ENCODE measurements around the gene ZNF774.

DNA sequence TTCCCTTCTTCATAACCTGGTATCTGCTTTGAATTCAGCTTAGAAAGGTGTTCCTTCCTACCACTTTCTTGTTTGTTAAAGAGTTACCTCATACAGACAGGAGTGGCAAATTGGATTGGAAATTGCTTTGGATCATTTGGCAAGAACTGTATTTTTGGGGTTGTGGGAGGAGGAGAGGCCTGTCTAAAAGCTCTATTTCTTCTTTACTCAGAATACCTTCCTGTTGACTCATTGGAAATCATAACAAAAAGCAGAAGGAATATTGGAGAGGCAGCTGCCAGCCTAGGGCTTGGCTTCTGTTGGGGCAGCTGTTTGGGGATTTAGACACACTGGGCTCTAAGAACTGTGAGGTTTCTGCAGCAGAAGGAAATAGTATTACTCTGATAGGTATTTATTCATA is 50.1 kb downstream of the ZNF774 start:
- TF ChIP-seq ZNF274 (IDR thresholded peaks at IDR 0.05; ENCODE audit: low read length), result no peak
- TF ChIP-seq ZNF274 (tag by site-specific recombination; IDR thresholded peaks at IDR 0.05; ENCODE audit: borderline replicate concordance), result no peak
- no peak for TF ChIP-seq TCF7L2 (IDR thresholded peaks at IDR 0.05; ENCODE audit: borderline replicate concordance, low read depth, low read length)
- TF ChIP-seq, protein P1, sequence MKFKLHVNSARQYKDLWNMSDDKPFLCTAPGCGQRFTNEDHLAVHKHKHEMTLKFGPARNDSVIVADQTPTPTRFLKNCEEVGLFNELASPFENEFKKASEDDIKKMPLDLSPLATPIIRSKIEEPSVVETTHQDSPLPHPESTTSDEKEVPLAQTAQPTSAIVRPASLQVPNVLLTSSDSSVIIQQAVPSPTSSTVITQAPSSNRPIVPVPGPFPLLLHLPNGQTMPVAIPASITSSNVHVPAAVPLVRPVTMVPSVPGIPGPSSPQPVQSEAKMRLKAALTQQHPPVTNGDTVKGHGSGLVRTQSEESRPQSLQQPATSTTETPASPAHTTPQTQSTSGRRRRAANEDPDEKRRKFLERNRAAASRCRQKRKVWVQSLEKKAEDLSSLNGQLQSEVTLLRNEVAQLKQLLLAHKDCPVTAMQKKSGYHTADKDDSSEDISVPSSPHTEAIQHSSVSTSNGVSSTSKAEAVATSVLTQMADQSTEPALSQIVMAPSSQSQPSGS (tag by site-specific recombination; IDR thresholded peaks at IDR 0.05; ENCODE audit: low read depth), result no peak
- TF ChIP-seq ZNF560 (tag by site-specific recombination; IDR thresholded peaks at IDR 0.05; ENCODE audit: borderline replicate concordance), result no peak
